DND-41 (cell line): Measurements from ENCODE around the gene NBEA.

Experiments used
- CTCF ChIP-seq: IDR thresholded peaks from 2 replicates; pipeline ENCODE4 v1.5.1; 2012; ENCODE audit warnings: borderline replicate concordance, low read length, moderate library complexity, mild to moderate bottlenecking; ENCODE audit not compliant: poor library complexity, severe bottlenecking; ENCODE audit errors: extremely low read depth
- EZH2 ChIP-seq: IDR thresholded peaks from 3 replicates; pipeline ENCODE4 v1.6.1; 2012; ENCODE audit warnings: borderline replicate concordance, low read depth, mild to moderate bottlenecking, moderate library complexity, low read length, inconsistent platforms; ENCODE audit not compliant: severe bottlenecking

DNA sequence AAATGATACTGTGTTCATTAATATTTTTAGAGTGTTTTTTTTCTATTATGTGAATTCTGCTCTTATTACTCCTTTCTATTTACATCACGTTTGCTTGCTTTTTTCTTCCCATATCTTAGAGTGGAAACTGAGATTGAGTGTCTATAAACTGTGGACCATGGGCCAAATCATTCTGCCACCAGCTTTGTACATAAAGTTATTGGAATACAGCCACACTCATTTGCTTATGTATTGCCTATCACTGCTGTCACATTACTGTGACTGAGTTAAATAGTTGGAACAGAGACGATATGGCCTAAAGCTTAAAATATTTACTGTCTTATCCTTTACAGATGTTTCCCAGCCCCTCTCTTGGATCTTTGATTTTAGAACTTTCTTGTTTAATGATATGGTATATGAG is 274.1 kb downstream of the NBEA start:
- TF ChIP-seq CTCF (no peak), EZH2 (no peak)
